Measurements from ENCODE around the gene CECR2. TPM values are rescaled to one million over a fixed set of nuclear protein-coding genes. Genes with fewer than 3 reads are reported as not detected.

Gene CECR2
- total RNA-seq, 1 donor from 2014 or later = 67.8 TPM

- Histone ChIP-seq H3K79me2 (ENCODE audit: low read depth) (peaks cover 19% of the 10 kb centered on the region), H3K27ac (no peak overlapping the region), H4K20me1 (ENCODE audit: low read depth) (no peaks in the 10 kb centered on the region), H3K4me3 (no peak overlapping the region), H3K9ac (no peak overlapping the region), H3K27me3 (no peaks in the 10 kb centered on the region), H2AFZ (replicated peaks) (no peak overlapping the region), H3K9me3 (ENCODE audit: low read depth) (no peaks in the 10 kb centered on the region), H3F3A (ENCODE audit: low read depth) (peaks cover 4% of the 10 kb centered on the region), H3K4me1 (no peaks in the 10 kb centered on the region), H3K36me3 (peaks cover 10% of the 10 kb centered on the region), H3K4me2 (no peak overlapping the region)
- TF ChIP-seq EZH2phosphoT487 (IDR thresholded peaks at IDR 0.05) (no peak), EZH2 (IDR thresholded peaks at IDR 0.05) (no peak), CTCF (IDR thresholded peaks at IDR 0.05) (no peak)
- no peaks in the 10 kb centered on the region for H3K27me3 Mint-ChIP-seq (ENCODE audit: insufficient read depth, low read depth)
- DNase-seq (ENCODE audit: low spot score) = no peak
- no peaks in the 10 kb centered on the region for H3K9me3 Mint-ChIP-seq
- no peak overlapping the region for H3K27ac Mint-ChIP-seq
- peaks cover 2% of the 10 kb centered on the region for H3K4me1 Mint-ChIP-seq
- H3K36me3 Mint-ChIP-seq = peaks cover 36% of the 10 kb centered on the region
- H3K4me3 Mint-ChIP-seq = no peak overlapping the region
Measured at GRCh38 chr22:17523925-17524324, 154.7 kb downstream of the CECR2 start.

- H3K4me2 ChIP-seq = no peak overlapping the region
- no peaks in the 10 kb centered on the region for H3K9me3 ChIP-seq (ENCODE audit: low read depth)
- H3K4me1 ChIP-seq = no peaks in the 10 kb centered on the region
- TF ChIP-seq EZH2phosphoT487 (IDR thresholded peaks at IDR 0.05) (no peak), EZH2 (IDR thresholded peaks at IDR 0.05) (no peak), CTCF (IDR thresholded peaks at IDR 0.05) (no peak)
- peaks cover 11% of the 10 kb centered on the region for H4K20me1 ChIP-seq (ENCODE audit: low read depth)
- Mint-ChIP-seq H3K9me3 (no peaks in the 10 kb centered on the region), H3K27ac (no peak overlapping the region), H3K4me1 (no peaks in the 10 kb centered on the region), H3K27me3 (ENCODE audit: insufficient read depth, low read depth) (no peaks in the 10 kb centered on the region), H3K36me3 (peaks cover 22% of the 10 kb centered on the region), H3K4me3 (no peak overlapping the region)
- H3K27ac ChIP-seq = peak overlapping the region; percentile 25
- H3K36me3 ChIP-seq = peaks cover 24% of the 10 kb centered on the region
- DNase-seq (ENCODE audit: low spot score) = no peak
- H2AFZ ChIP-seq (replicated peaks) = no peak overlapping the region
- no peak overlapping the region for H3K4me3 ChIP-seq
- peaks cover 33% of the 10 kb centered on the region for H3F3A ChIP-seq (ENCODE audit: low read depth)
- no peaks in the 10 kb centered on the region for H3K27me3 ChIP-seq
- H3K9ac ChIP-seq = no peak overlapping the region
- H3K79me2 ChIP-seq (ENCODE audit: low read depth) = no peaks in the 10 kb centered on the region
Measured at GRCh38 chr22:17536269-17536668, 167.0 kb downstream of the CECR2 start.

GRCh38 chr22:17537155-17537554 is 167.9 kb downstream of the CECR2 start:
- H3K27me3 ChIP-seq = no peaks in the 10 kb centered on the region
- H3K27ac ChIP-seq = no peak overlapping the region
- H3K27me3 Mint-ChIP-seq (ENCODE audit: insufficient read depth, low read depth) = peaks cover 3% of the 10 kb centered on the region
- no peak overlapping the region for H3K27ac Mint-ChIP-seq
- TF ChIP-seq CTCF (IDR thresholded peaks at IDR 0.05) (no peak), EZH2phosphoT487 (IDR thresholded peaks at IDR 0.05) (no peak), EZH2 (IDR thresholded peaks at IDR 0.05) (no peak)
- no peak overlapping the region for H3K4me3 ChIP-seq
- H3K9me3 Mint-ChIP-seq = no peaks in the 10 kb centered on the region
- H3K9me3 ChIP-seq (ENCODE audit: low read depth) = no peaks in the 10 kb centered on the region
- H3K4me1 Mint-ChIP-seq = no peaks in the 10 kb centered on the region
- peaks cover 29% of the 10 kb centered on the region for H3K36me3 ChIP-seq
- no peak overlapping the region for H3K9ac ChIP-seq
- no peaks in the 10 kb centered on the region for H3K4me1 ChIP-seq
- peaks cover 11% of the 10 kb centered on the region for H4K20me1 ChIP-seq (ENCODE audit: low read depth)
- peaks cover 25% of the 10 kb centered on the region for H3K36me3 Mint-ChIP-seq
- peaks cover 32% of the 10 kb centered on the region for H3F3A ChIP-seq (ENCODE audit: low read depth)
- no peak overlapping the region for H2AFZ ChIP-seq (replicated peaks)
- H3K4me3 Mint-ChIP-seq = no peak overlapping the region
- no peaks in the 10 kb centered on the region for H3K79me2 ChIP-seq (ENCODE audit: low read depth)
- no peak for DNase-seq (ENCODE audit: low spot score)
- H3K4me2 ChIP-seq = no peak overlapping the region

Data from neural progenitor cell (in vitro differentiated cells).